SK-N-SH (cell line): ENCODE measurements around the gene SPEM1.

Source experiments
- RAD21 ChIP-seq: IDR thresholded peaks from 2 replicates; pipeline ENCODE4 v1.6.1; 2012; ENCODE audit warnings: mild to moderate bottlenecking, low read length
- TF ChIP-seq, protein P1 (sequence below): fragments of 200-600 bp; sonication (generic); IDR thresholded peaks from 2 replicates; pipeline ENCODE4 v1.6.1; 2017; ENCODE audit warnings: antibody characterized with exemption, mild to moderate bottlenecking, moderate library complexity

DNA sequence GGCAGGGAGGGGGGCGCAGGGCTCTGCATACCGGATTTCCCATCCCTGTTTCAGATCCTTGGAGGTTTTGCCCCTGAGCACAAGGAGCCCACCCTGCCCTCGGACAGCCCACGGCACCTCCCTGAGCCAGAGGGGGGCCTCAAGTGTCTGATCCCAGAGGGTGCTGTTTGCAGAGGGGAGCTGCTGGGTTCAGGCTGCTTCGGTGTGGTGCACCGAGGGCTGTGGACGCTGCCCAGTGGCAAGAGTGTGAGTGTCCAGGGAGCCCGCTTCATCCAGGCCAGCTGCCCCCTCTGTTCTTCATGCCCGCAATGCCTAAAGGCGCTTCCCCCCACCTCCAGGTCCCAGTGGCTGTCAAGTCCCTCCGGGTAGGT, 36.8 kb upstream of the SPEM1 start:
- TF ChIP-seq, protein P1, sequence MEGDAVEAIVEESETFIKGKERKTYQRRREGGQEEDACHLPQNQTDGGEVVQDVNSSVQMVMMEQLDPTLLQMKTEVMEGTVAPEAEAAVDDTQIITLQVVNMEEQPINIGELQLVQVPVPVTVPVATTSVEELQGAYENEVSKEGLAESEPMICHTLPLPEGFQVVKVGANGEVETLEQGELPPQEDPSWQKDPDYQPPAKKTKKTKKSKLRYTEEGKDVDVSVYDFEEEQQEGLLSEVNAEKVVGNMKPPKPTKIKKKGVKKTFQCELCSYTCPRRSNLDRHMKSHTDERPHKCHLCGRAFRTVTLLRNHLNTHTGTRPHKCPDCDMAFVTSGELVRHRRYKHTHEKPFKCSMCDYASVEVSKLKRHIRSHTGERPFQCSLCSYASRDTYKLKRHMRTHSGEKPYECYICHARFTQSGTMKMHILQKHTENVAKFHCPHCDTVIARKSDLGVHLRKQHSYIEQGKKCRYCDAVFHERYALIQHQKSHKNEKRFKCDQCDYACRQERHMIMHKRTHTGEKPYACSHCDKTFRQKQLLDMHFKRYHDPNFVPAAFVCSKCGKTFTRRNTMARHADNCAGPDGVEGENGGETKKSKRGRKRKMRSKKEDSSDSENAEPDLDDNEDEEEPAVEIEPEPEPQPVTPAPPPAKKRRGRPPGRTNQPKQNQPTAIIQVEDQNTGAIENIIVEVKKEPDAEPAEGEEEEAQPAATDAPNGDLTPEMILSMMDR, result no peak
- no peak for TF ChIP-seq RAD21
